IPS-18a (cell line): ENCODE measurements around the gene PLGLB2.
"Not testable (repeated sequence)": the region's sequence is repeated elsewhere in the genome, so short reads cannot be mapped to it uniquely, and the experiment has no call there.

ENCODE experiments used
- H3K27ac ChIP-seq: one replicate; pipeline ENCODE4 v1.5.1; 2013; ENCODE audit warnings: low read length
- H3K27me3 ChIP-seq: one replicate; pipeline ENCODE4 v1.6.1; 2013; ENCODE audit warnings: mild to moderate bottlenecking, low read length; ENCODE audit not compliant: control insufficient read depth, insufficient read depth
- H3K36me3 ChIP-seq: one replicate; pipeline ENCODE4 v1.6.1; 2013; ENCODE audit warnings: low read depth, low read length; ENCODE audit not compliant: control insufficient read depth
- H3K4me1 ChIP-seq: one replicate; pipeline ENCODE4 v1.6.1; 2013; ENCODE audit warnings: low read depth, low read length; ENCODE audit not compliant: control insufficient read depth
- H3K4me3 ChIP-seq: one replicate; pipeline ENCODE4 v1.5.1; 2013; ENCODE audit warnings: low read length
- H3K9ac ChIP-seq: one replicate; pipeline ENCODE4 v1.6.1; 2013; ENCODE audit warnings: mild to moderate bottlenecking, low read length, moderate library complexity
- H3K9me3 ChIP-seq: one replicate; pipeline ENCODE4 v1.6.1; 2013; ENCODE audit warnings: low read depth, low read length; ENCODE audit not compliant: control insufficient read depth

The PLGLB2 gene

GRCh38 chr2:87747791-87748190, at the start of gene PLGLB2:
Gene PLGLB2 (plus strand): TSS chr2:87748087. CDS start chr2:87748154, 67 bp downstream.
- not testable (repeated sequence) for H3K4me1 ChIP-seq

GRCh38 chr2:87704572-87705323, 43.1 kb upstream of the PLGLB2 start:
- H3K9me3 ChIP-seq, H3K36me3 ChIP-seq, H3K4me1 ChIP-seq, H3K9ac ChIP-seq, H3K27me3 ChIP-seq, H3K27ac ChIP-seq, H3K4me3 ChIP-seq: not testable (repeated sequence)

More at GRCh38 chr2:87747791-87748190, at the start of gene PLGLB2:
- H3K9me3 ChIP-seq, H3K27ac ChIP-seq, H3K9ac ChIP-seq, H3K4me3 ChIP-seq, H3K36me3 ChIP-seq, H3K27me3 ChIP-seq: not testable (repeated sequence)

- not testable (repeated sequence) for H3K27me3 ChIP-seq, H3K4me1 ChIP-seq, H3K36me3 ChIP-seq, H3K27ac ChIP-seq, H3K4me3 ChIP-seq, H3K9ac ChIP-seq, H3K9me3 ChIP-seq
These were observed 39.5 kb upstream of the PLGLB2 start for GRCh38 chr2:87708368-87708767.

- not testable (repeated sequence) for H3K36me3 ChIP-seq, H3K9ac ChIP-seq, H3K4me1 ChIP-seq, H3K27ac ChIP-seq, H3K27me3 ChIP-seq, H3K9me3 ChIP-seq, H3K4me3 ChIP-seq
These were observed 19.8 kb upstream of the PLGLB2 start for GRCh38 chr2:87727940-87728599.

- H3K9ac ChIP-seq, H3K27ac ChIP-seq, H3K9me3 ChIP-seq, H3K36me3 ChIP-seq, H3K4me3 ChIP-seq, H3K4me1 ChIP-seq, H3K27me3 ChIP-seq: not testable (repeated sequence)
These were observed 7.0 kb upstream of the PLGLB2 start for GRCh38 chr2:87740928-87741327.

GRCh38 chr2:87742393-87743108, 5.3 kb upstream of the PLGLB2 start:
- H3K4me3 ChIP-seq, H3K36me3 ChIP-seq, H3K9ac ChIP-seq, H3K27ac ChIP-seq, H3K9me3 ChIP-seq, H3K4me1 ChIP-seq, H3K27me3 ChIP-seq: not testable (repeated sequence)

GRCh38 chr2:87743638-87744037, 4.2 kb upstream of the PLGLB2 start:
- not testable (repeated sequence) for H3K4me1 ChIP-seq, H3K9ac ChIP-seq, H3K9me3 ChIP-seq, H3K36me3 ChIP-seq, H3K27ac ChIP-seq, H3K4me3 ChIP-seq, H3K27me3 ChIP-seq

- H3K4me1 ChIP-seq, H3K27ac ChIP-seq, H3K4me3 ChIP-seq, H3K27me3 ChIP-seq, H3K9ac ChIP-seq, H3K36me3 ChIP-seq, H3K9me3 ChIP-seq: not testable (repeated sequence)
These were observed 2.4 kb upstream of the PLGLB2 start for GRCh38 chr2:87745353-87745951.

- not testable (repeated sequence) for H3K9ac ChIP-seq, H3K4me1 ChIP-seq, H3K9me3 ChIP-seq, H3K36me3 ChIP-seq, H3K4me3 ChIP-seq, H3K27ac ChIP-seq, H3K27me3 ChIP-seq
These were observed 637 bp downstream of the PLGLB2 start for GRCh38 chr2:87748524-87748923.

- H3K9me3 ChIP-seq, H3K9ac ChIP-seq, H3K27me3 ChIP-seq, H3K36me3 ChIP-seq, H3K27ac ChIP-seq, H3K4me3 ChIP-seq, H3K4me1 ChIP-seq: not testable (repeated sequence)
These were observed 2.7 kb downstream of the PLGLB2 start for GRCh38 chr2:87750560-87750959.

GRCh38 chr2:87754759-87755158, 6.9 kb downstream of the PLGLB2 start:
- not testable (repeated sequence) for H3K4me1 ChIP-seq, H3K27ac ChIP-seq, H3K36me3 ChIP-seq, H3K9me3 ChIP-seq, H3K9ac ChIP-seq, H3K4me3 ChIP-seq, H3K27me3 ChIP-seq
